H54 (cell line): ENCODE data around the gene ACACB.

Source experiments
- DNase-seq: peaks from one replicate; pipeline ENCODE4 v3.0.0; 2011; ENCODE audit warnings: low spot score, mixed read lengths; ENCODE audit not compliant: insufficient read length
- FAIRE-seq: peaks from 3 replicates; lab custom pipeline; 2011; peaks lifted over from hg19 to GRCh38; lab: Jason Lieb, UNC
- POLR2A ChIP-seq: IDR thresholded peaks from 2 replicates; pipeline ENCODE4 v1.6.1; 2011; ENCODE audit warnings: low read depth, mild to moderate bottlenecking, low read length

The ACACB gene

GRCh38 chr12:109309381-109310246 lies 193.2 kb downstream of the ACACB start:
- no peak for FAIRE-seq
- DNase-seq = no peak
- no peak for TF ChIP-seq POLR2A

- TF ChIP-seq POLR2A = no peak
- DNase-seq = no peak
- no peak for FAIRE-seq
These were observed 194.1 kb downstream of the ACACB start for GRCh38 chr12:109310247-109311125.
